Chondrocyte (in vitro differentiated cells): ENCODE results near the gene BNIP1. TPM values are rescaled to one million over a fixed set of nuclear protein-coding genes. Genes with fewer than 3 reads are reported as not detected.

Experiments used
- DNase-seq: peaks from one replicate; pipeline ENCODE4 v3.0.0; 2021; ENCODE audit warnings: mixed read lengths, low spot score
- H3K27ac Mint-ChIP-seq: one replicate; pipeline ENCODE4 v1.8.0; 2021; ENCODE audit warnings: mild to moderate bottlenecking, moderate library complexity, mixed read lengths; ENCODE audit not compliant: unreplicated experiment
- H3K27me3 Mint-ChIP-seq: 2 replicates; pipeline ENCODE4 v1.8.0; 2021; ENCODE audit warnings: low read depth, mixed read lengths
- H3K36me3 Mint-ChIP-seq: 2 replicates; pipeline ENCODE4 v1.8.0; 2021; ENCODE audit warnings: low read depth, mixed read lengths
- H3K4me1 Mint-ChIP-seq: 2 replicates; pipeline ENCODE4 v1.8.0; 2021; ENCODE audit warnings: low read depth, mild to moderate bottlenecking, mixed read lengths
- H3K4me3 Mint-ChIP-seq: one replicate; pipeline ENCODE4 v1.8.0; 2021; ENCODE audit warnings: mild to moderate bottlenecking, moderate library complexity, mixed read lengths; ENCODE audit not compliant: unreplicated experiment
- H3K9me3 Mint-ChIP-seq: 2 replicates; pipeline ENCODE4 v1.8.0; 2021; ENCODE audit warnings: low read depth, mixed read lengths
- CTCF ChIP-seq: fragments of 200-600 bp; sonication (generic); IDR thresholded peaks from 2 replicates; pipeline ENCODE4 v1.5.0; 2021; ENCODE audit warnings: antibody characterized with exemption, mild to moderate bottlenecking, moderate library complexity
- total RNA-seq: library from RNA; stranded (reverse); gene quantifications from 3 replicates; pipeline ENCODE4 v1.2.1, GENCODE V29; 2021

The BNIP1 gene
- total RNA-seq, 1 donor from 2014 or later, result 9.4 TPM

GRCh38 chr5:173139631-173140030, 4.7 kb upstream of the BNIP1 start:
- Mint-ChIP-seq H3K36me3 (peaks cover 1% of the 10 kb centered on the region), H3K27me3 (no peaks in the 10 kb centered on the region), H3K4me1 (no peaks in the 10 kb centered on the region), H3K4me3 (no peak overlapping the region), H3K27ac (no peak overlapping the region), H3K9me3 (no peaks in the 10 kb centered on the region)
- DNase-seq, result no peak
- no peak for TF ChIP-seq CTCF

- Mint-ChIP-seq H3K9me3 (no peaks in the 10 kb centered on the region), H3K27ac (no peak overlapping the region), H3K4me1 (peaks cover 8% of the 10 kb centered on the region), H3K27me3 (no peaks in the 10 kb centered on the region), H3K36me3 (peaks cover 3% of the 10 kb centered on the region), H3K4me3 (no peak overlapping the region)
- no peak for DNase-seq
- no peak for TF ChIP-seq CTCF
Observed at GRCh38 chr5:173140769-173141168, 3.6 kb upstream of the BNIP1 start.

- H3K4me3 Mint-ChIP-seq, result no peak overlapping the region
- H3K9me3 Mint-ChIP-seq, result no peaks in the 10 kb centered on the region
- H3K27me3 Mint-ChIP-seq, result no peaks in the 10 kb centered on the region
Observed at GRCh38 chr5:173143567-173143966, 764 bp upstream of the BNIP1 start.

GRCh38 chr5:173148354-173148753, 4.0 kb downstream of the BNIP1 start:
- no peak for DNase-seq
- no peak overlapping the region for H3K4me3 Mint-ChIP-seq
- no peaks in the 10 kb centered on the region for H3K27me3 Mint-ChIP-seq
- no peak overlapping the region for H3K27ac Mint-ChIP-seq
- peaks cover 23% of the 10 kb centered on the region for H3K36me3 Mint-ChIP-seq
- TF ChIP-seq CTCF, result no peak
- H3K4me1 Mint-ChIP-seq, result peaks cover 12% of the 10 kb centered on the region
- no peaks in the 10 kb centered on the region for H3K9me3 Mint-ChIP-seq

More at GRCh38 chr5:173143567-173143966, 764 bp upstream of the BNIP1 start:
- DNase-seq, result no peak
- Mint-ChIP-seq H3K4me1 (peaks cover 12% of the 10 kb centered on the region), H3K36me3 (peaks cover 5% of the 10 kb centered on the region), H3K27ac (no peak overlapping the region)
- no peak for TF ChIP-seq CTCF

- no peaks in the 10 kb centered on the region for H3K4me1 Mint-ChIP-seq
- H3K27ac Mint-ChIP-seq, result no peak overlapping the region
- no peak for TF ChIP-seq CTCF
- H3K9me3 Mint-ChIP-seq, result no peaks in the 10 kb centered on the region
- H3K36me3 Mint-ChIP-seq, result peaks cover 21% of the 10 kb centered on the region
- DNase-seq, result no peak
- H3K4me3 Mint-ChIP-seq, result no peak overlapping the region
- no peaks in the 10 kb centered on the region for H3K27me3 Mint-ChIP-seq
Observed at GRCh38 chr5:173152547-173152946, 8.2 kb downstream of the BNIP1 start.
